NT2/D1 (cell line): ENCODE results near the gene GRIK1.
"Not testable (repeated sequence)": the region's sequence is repeated elsewhere in the genome, so short reads cannot be mapped to it uniquely, and the experiment has no call there.

Experiments used
- SUZ12 ChIP-seq: IDR thresholded peaks from 2 replicates; pipeline ENCODE4 v1.6.1; 2011; ENCODE audit not compliant: insufficient read length, insufficient read depth; ENCODE audit errors: extremely low read depth
- YY1 ChIP-seq: IDR thresholded peaks from 2 replicates; pipeline ENCODE4 v1.6.1; 2011; ENCODE audit not compliant: insufficient read length, insufficient read depth
- ZNF274 ChIP-seq: IDR thresholded peaks from 2 replicates; pipeline ENCODE4 v1.6.1; 2011; ENCODE audit warnings: mild to moderate bottlenecking, low read depth, low read length

DNA sequence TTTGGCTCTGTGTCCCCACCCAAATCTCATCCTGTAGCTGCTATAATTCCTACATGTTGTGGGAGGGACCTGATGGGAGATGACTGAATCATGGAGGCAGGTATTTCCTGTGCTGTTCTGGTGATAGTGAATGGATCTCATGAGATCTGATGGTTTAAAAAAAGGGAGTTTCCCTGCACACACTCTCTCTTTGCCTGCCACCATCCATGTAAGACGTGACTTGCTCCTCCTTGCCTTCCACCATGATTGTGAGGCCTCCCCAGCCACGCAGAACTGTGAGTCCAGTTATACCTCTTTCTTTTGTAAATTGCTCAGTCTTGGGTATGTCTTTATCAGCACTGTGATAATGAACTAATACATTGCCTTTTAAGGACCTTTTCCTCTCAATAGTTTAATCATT lies 18.2 kb upstream of the GRIK1 start:
- TF ChIP-seq SUZ12, YY1, ZNF274: not testable (repeated sequence)
